PFSK-1 (cell line): Measurements from ENCODE around the gene FAM184A.

Source experiments
- FOXP2 ChIP-seq: optimal IDR thresholded peaks from 2 replicates; pipeline ENCODE3; 2011; ENCODE audit warnings: borderline replicate concordance, control low read depth, inconsistent platforms; ENCODE audit not compliant: insufficient read depth; ENCODE audit errors: extremely low read length, extremely low read depth
- POLR2AphosphoS5 ChIP-seq: IDR thresholded peaks from 2 replicates; pipeline ENCODE4 v1.6.1; 2012; ENCODE audit warnings: low read depth, mild to moderate bottlenecking, control low read depth, low read length, moderate library complexity
- REST ChIP-seq, 2 experiments: IDR thresholded peaks; 2 replicates each; pipeline versions ENCODE4 v1.6.1 to v1.8.0; 2011 to 2012; ENCODE audit warnings: low read depth in 2 of 2, low read length in 2 of 2, control low read depth in 1 of 2, inconsistent platforms in 1 of 2, mild to moderate bottlenecking in 1 of 2, moderate library complexity in 1 of 2; ENCODE audit not compliant: insufficient read depth in 1 of 2
- SIN3A ChIP-seq: IDR thresholded peaks from 2 replicates; pipeline ENCODE4 v1.6.1; 2012; ENCODE audit warnings: mild to moderate bottlenecking, low read length, moderate library complexity, borderline replicate concordance; ENCODE audit not compliant: insufficient read depth
- TAF1 ChIP-seq: IDR thresholded peaks from 2 replicates; pipeline ENCODE4 v1.6.1; 2012; ENCODE audit warnings: low read length, control low read depth, borderline replicate concordance; ENCODE audit not compliant: insufficient read depth

The FAM184A gene

GRCh38 chr6:118921084-118921483 lies 157.4 kb downstream of the FAM184A start:
- TF ChIP-seq FOXP2: no peak
- no peak for TF ChIP-seq SIN3A
- TF ChIP-seq POLR2AphosphoS5: no peak
- no peak for TF ChIP-seq TAF1
- TF ChIP-seq REST (IDR thresholded peaks at IDR 0.05; ENCODE audit: insufficient read depth in 1 of 2, low read depth in 2 of 2, low read length in 2 of 2): no peak

- TF ChIP-seq TAF1: no peak
- TF ChIP-seq SIN3A: no peak
- no peak for TF ChIP-seq REST (IDR thresholded peaks at IDR 0.05; ENCODE audit: insufficient read depth in 1 of 2, low read depth in 2 of 2, low read length in 2 of 2)
- TF ChIP-seq FOXP2: no peak
- no peak for TF ChIP-seq POLR2AphosphoS5
Observed at GRCh38 chr6:118918329-118918725, 160.1 kb downstream of the FAM184A start.

- TF ChIP-seq REST (IDR thresholded peaks at IDR 0.05; ENCODE audit: insufficient read depth in 1 of 2, low read depth in 2 of 2, low read length in 2 of 2) (no peak), TAF1 (no peak), SIN3A (no peak), FOXP2 (no peak)
Observed at GRCh38 chr6:118917546-118918328, 160.7 kb downstream of the FAM184A start.

GRCh38 chr6:118914598-118914997 lies 163.9 kb downstream of the FAM184A start:
- TF ChIP-seq REST (IDR thresholded peaks at IDR 0.05; ENCODE audit: insufficient read depth in 1 of 2, low read depth in 2 of 2, low read length in 2 of 2) (no peak), FOXP2 (no peak), SIN3A (no peak), TAF1 (no peak), POLR2AphosphoS5 (no peak)

GRCh38 chr6:118913161-118913560 lies 165.3 kb downstream of the FAM184A start:
- TF ChIP-seq TAF1: no peak
- TF ChIP-seq POLR2AphosphoS5: no peak
- TF ChIP-seq FOXP2: no peak
- TF ChIP-seq REST (IDR thresholded peaks at IDR 0.05; ENCODE audit: insufficient read depth in 1 of 2, low read depth in 2 of 2, low read length in 2 of 2): no peak
- TF ChIP-seq SIN3A: no peak
